ENCODE data around the gene STK32B.

- no peak for TF ChIP-seq CTCF (IDR thresholded peaks at IDR 0.05)
- TF ChIP-seq POLR2A (IDR thresholded peaks at IDR 0.05) = no peak
Observed at GRCh38 chr4:5446595-5447226, 395.4 kb downstream of the STK32B start.

Measured in stomach (tissue), 4 donors.